Neural cell (in vitro differentiated cells): Measurements from ENCODE around the gene RABGGTA. TPM values are rescaled to one million over a fixed set of nuclear protein-coding genes. Genes with fewer than 3 reads are reported as not detected.

Source experiments
- H2AFZ ChIP-seq: fragments of 200-600, 300-800 bp; sonication (generic), shearing (Covaris generic); 2 replicates; pipeline ENCODE4 v1.6.0; 2014; ENCODE audit warnings: low read depth, mild to moderate bottlenecking, antibody characterized with exemption, low read length, moderate library complexity
- H3F3A ChIP-seq: fragments of 200-600 bp; shearing (Covaris generic); 2 replicates; pipeline ENCODE4 v1.6.1; 2016; ENCODE audit warnings: mild to moderate bottlenecking, moderate library complexity, mixed read lengths, antibody characterized with exemption, low read length; ENCODE audit not compliant: insufficient read depth, poor library complexity, severe bottlenecking
- H3K27ac ChIP-seq: fragments of 200-600, 300-800 bp; sonication (generic), shearing (Covaris generic); 2 replicates; pipeline ENCODE4 v1.5.1; 2014; ENCODE audit warnings: mild to moderate bottlenecking, low read length, moderate library complexity
- H3K27me3 ChIP-seq: fragments of 300-800, 200-600 bp; sonication (generic), shearing (Covaris generic); 2 replicates; pipeline ENCODE4 v1.6.0; 2014; ENCODE audit warnings: mild to moderate bottlenecking, low read depth, low read length, moderate library complexity; ENCODE audit not compliant: insufficient read depth
- H3K36me3 ChIP-seq: fragments of 300-800, 200-600 bp; sonication (generic), shearing (Covaris generic); 2 replicates; pipeline ENCODE4 v1.5.1; 2014; ENCODE audit warnings: mild to moderate bottlenecking, antibody characterized with exemption, low read length, moderate library complexity; ENCODE audit not compliant: insufficient read depth
- H3K4me2 ChIP-seq: fragments of 300-800, 200-600 bp; sonication (generic), shearing (Covaris generic); 2 replicates; pipeline ENCODE4 v1.6.0; 2014; ENCODE audit warnings: mild to moderate bottlenecking, low read length
- H3K4me3 ChIP-seq: fragments of 300-800, 200-600 bp; sonication (generic), shearing (Covaris generic); 2 replicates; pipeline ENCODE4 v1.5.1; 2014; ENCODE audit warnings: mild to moderate bottlenecking, low read length, moderate library complexity
- H3K79me2 ChIP-seq: fragments of 200-600 bp; shearing (Covaris generic); replicated peaks from 2 replicates; pipeline ENCODE4 v1.6.0; 2014; ENCODE audit warnings: mild to moderate bottlenecking, low read length, moderate library complexity; ENCODE audit not compliant: insufficient read depth
- H3K9ac ChIP-seq: fragments of 300-800, 200-600 bp; sonication (generic), shearing (Covaris generic); 2 replicates; pipeline ENCODE4 v1.6.1; 2016; ENCODE audit warnings: mild to moderate bottlenecking, low read length, mixed read lengths
- H3K9me2 ChIP-seq: fragments of 200-600 bp; shearing (Covaris generic); 2 replicates; pipeline ENCODE4 v1.6.1; 2016; ENCODE audit warnings: mild to moderate bottlenecking, low read length, mixed read lengths; ENCODE audit not compliant: insufficient read depth
- H3K9me3 ChIP-seq: fragments of 200-600, 300-800 bp; sonication (generic), shearing (Covaris generic); 2 replicates; pipeline ENCODE4 v1.6.1; 2016; ENCODE audit warnings: mild to moderate bottlenecking, mixed run types, low read length, moderate library complexity, mixed read lengths
- H4K20me1 ChIP-seq: fragments of 200-600 bp; shearing (Covaris generic); 2 replicates; pipeline ENCODE4 v1.6.1; 2016; ENCODE audit warnings: mild to moderate bottlenecking, mixed run types; ENCODE audit not compliant: insufficient read depth
- CTCF ChIP-seq: fragments of 450-650 bp; IDR thresholded peaks from 2 replicates; pipeline ENCODE4 v1.5.1; 2014; ENCODE audit warnings: antibody characterized with exemption, mild to moderate bottlenecking, moderate library complexity; ENCODE audit not compliant: poor library complexity, severe bottlenecking
- EP300 ChIP-seq: fragments of 450-650 bp; conservative IDR thresholded peaks from 2 replicates; pipeline ENCODE4 v1.6.1; 2014; ENCODE audit warnings: antibody characterized with exemption, mild to moderate bottlenecking, moderate library complexity; ENCODE audit not compliant: poor library complexity, severe bottlenecking
- EZH2 ChIP-seq: fragments of 200-600, 300-800 bp; shearing (Covaris generic), sonication (generic); IDR thresholded peaks from 2 replicates; pipeline ENCODE4 v1.6.1; 2014; ENCODE audit warnings: antibody characterized with exemption, low read length, borderline replicate concordance, mild to moderate bottlenecking; ENCODE audit not compliant: insufficient read depth, poor library complexity, severe bottlenecking
- MXI1 ChIP-seq: fragments of 450-650 bp; conservative IDR thresholded peaks from 2 replicates; pipeline ENCODE4 v1.6.1; 2014; ENCODE audit warnings: antibody characterized with exemption, mild to moderate bottlenecking; ENCODE audit not compliant: poor library complexity, severe bottlenecking
- POLR2AphosphoS5 ChIP-seq: IDR thresholded peaks from 2 replicates; pipeline ENCODE4 v1.6.1; 2012
- RAD21 ChIP-seq: fragments of 450-650 bp; conservative IDR thresholded peaks from 2 replicates; pipeline ENCODE4 v1.6.1; 2014; ENCODE audit warnings: antibody characterized with exemption, mild to moderate bottlenecking, moderate library complexity
- REST ChIP-seq: IDR thresholded peaks from 2 replicates; pipeline ENCODE4 v1.6.1; 2012; ENCODE audit warnings: borderline replicate concordance
- SMC3 ChIP-seq: fragments of 450-650 bp; conservative IDR thresholded peaks from 2 replicates; pipeline ENCODE4 v1.6.1; 2014; ENCODE audit warnings: antibody characterized with exemption, mild to moderate bottlenecking, moderate library complexity; ENCODE audit not compliant: poor library complexity
- TAF1 ChIP-seq: IDR thresholded peaks from 2 replicates; pipeline ENCODE4 v1.6.1; 2012; ENCODE audit warnings: low read depth
- polyA plus RNA-seq: library from polyadenylated mRNA; depleted of rRNA; stranded (reverse); fragments of >200 nt; gene quantifications from 2 replicates; pipeline ENCODE4 v1.2.3, GENCODE V29; 2014

The RABGGTA gene
- polyA plus RNA-seq, 1 donor from 2014 or later = 33.2 TPM

DNA sequence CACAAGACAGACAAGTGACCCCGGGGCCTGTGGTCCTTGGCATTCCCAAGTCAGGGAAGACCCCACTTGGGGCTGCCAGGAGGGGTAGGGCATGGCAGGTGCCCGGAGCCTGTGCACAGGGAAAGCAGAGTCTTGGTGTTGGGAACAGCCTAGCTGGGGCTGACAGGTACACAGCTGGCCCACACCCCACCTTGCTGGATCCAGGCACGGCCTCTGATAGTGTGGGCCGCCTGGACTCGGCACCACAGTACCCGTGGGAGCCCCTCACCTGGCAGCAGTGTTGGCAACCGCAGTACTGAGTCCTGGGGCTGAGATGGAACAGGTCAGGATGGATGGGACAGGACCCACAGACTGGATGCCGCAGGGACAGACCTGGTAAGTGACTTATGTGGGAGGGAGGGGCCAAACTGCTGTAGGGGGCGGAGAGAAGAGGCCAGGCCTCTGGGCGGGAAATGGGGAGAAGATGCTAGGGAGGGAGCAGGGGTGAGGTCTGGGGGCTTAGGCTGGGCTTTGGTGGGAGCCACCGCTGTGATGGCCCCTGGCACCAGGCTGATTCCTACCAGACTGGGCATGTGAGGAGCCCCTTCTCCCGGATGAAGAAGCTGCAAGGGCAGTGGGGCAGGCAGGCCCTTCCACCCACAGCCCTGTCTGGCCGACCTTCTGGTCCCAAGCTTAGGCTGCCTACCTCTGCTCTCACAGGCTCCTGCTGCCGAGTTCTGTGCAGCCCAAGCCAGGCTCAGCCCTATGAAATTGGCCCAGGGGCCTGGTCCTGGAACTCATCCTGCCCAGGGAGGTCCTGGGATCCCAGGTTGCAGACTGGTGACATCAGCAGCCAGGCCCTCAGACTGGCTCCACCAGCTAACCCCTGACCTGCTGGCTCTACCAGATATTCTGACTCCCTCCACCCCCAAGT lies 8.3 kb downstream of the RABGGTA start, which contains the start of gene TGM1:
Gene TGM1, minus strand, starts transcription at position 357 of the 913 bp plus-strand sequence. CDS start 825 bp downstream, outside the sequence.
- Histone ChIP-seq H3K36me3 (no peaks in the 10 kb centered on the region), H3F3A (no peaks in the 10 kb centered on the region), H2AFZ (no peak within 1 kb of the TSS), H3K27ac (no peak within 1 kb of the TSS), H3K4me2 (no peak within 1 kb of the TSS), H3K9me3 (no peaks in the 10 kb centered on the region), H3K79me2 (no peaks in the 10 kb centered on the region), H3K9ac (no peak within 1 kb of the TSS), H3K27me3 (no peaks in the 10 kb centered on the region), H4K20me1 (no peaks in the 10 kb centered on the region), H3K4me3 (no peak within 1 kb of the TSS), H3K9me2 (no peaks in the 10 kb centered on the region)
- TF ChIP-seq SMC3 (no peak), RAD21 (no peak), EP300 (no peak), CTCF (no peak), EZH2 (no peak), REST (no peak)

DNA sequence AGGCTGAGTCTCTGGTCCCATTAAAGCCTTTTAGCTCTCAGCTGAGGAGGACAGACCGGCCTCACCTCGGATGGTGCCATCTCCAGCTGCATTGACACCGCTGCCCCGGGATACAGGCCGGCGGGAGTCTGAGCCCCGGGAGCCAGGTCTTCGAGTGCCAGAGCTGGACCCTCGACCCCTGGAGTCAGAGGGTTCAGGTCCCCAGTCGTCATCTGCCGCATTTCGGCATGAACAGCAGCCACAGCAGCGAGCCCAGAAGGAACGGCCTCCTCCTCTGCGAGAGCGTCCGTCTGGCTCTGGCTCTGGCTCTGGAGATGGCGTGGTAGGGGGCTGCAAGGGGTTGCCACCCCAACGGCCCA lies 9.4 kb downstream of the RABGGTA start:
- Histone ChIP-seq H3K27ac (no peak overlapping the region), H3K4me3 (no peak overlapping the region), H3K9me2 (no peaks in the 10 kb centered on the region), H3F3A (no peaks in the 10 kb centered on the region), H3K27me3 (no peaks in the 10 kb centered on the region), H3K9ac (no peak overlapping the region), H4K20me1 (no peaks in the 10 kb centered on the region), H2AFZ (no peak overlapping the region), H3K36me3 (no peaks in the 10 kb centered on the region), H3K4me2 (no peak overlapping the region), H3K9me3 (no peaks in the 10 kb centered on the region), H3K79me2 (no peaks in the 10 kb centered on the region)
- TF ChIP-seq CTCF (no peak), SMC3 (no peak), TAF1 (no peak), EP300 (no peak), RAD21 (no peak), REST (no peak), MXI1 (no peak), EZH2 (no peak), POLR2AphosphoS5 (no peak)
